B cell (primary cell): Measurements from ENCODE around the gene LIMS2. TPM values are rescaled to one million over a fixed set of nuclear protein-coding genes. Genes with fewer than 3 reads are reported as not detected.

Experiments used
- ATAC-seq: fragments of 200-7000 bp; cut with Tn5 transposase; one replicate; pipeline ENCODE4 v1.10.0; 2021; ENCODE audit warnings: low read depth, mild to moderate bottlenecking, moderate number of reproducible peaks, moderate library complexity
- CTCF ChIA-PET: fragments of 350-600 bp; sonication (Branson Sonifier 250); formaldehyde crosslinking; loops from one replicate; lab custom pipeline; 2021; ENCODE audit warnings: antibody characterized with exemption, inconsistent platforms; lab: Charles Lee
- POLR2A ChIA-PET: fragments of 350-600 bp; sonication (Branson Sonifier 250); formaldehyde crosslinking; loops from one replicate; lab custom pipeline; 2021; ENCODE audit warnings: antibody characterized with exemption; lab: Charles Lee
- DNase-seq: peaks from one replicate; pipeline ENCODE4 v3.0.0; 2013
- H2AFZ ChIP-seq: 2 replicates; pipeline ENCODE4 v1.6.1; 2012; ENCODE audit warnings: mild to moderate bottlenecking, low read depth, low read length; ENCODE audit not compliant: insufficient read depth, poor library complexity, severe bottlenecking
- H3K27ac ChIP-seq, 2 donors: 1 replicate in 1 of 2; 2 replicates in 1 of 2; pipeline ENCODE4 v1.5.1; 2012 to 2013; ENCODE audit warnings: low read length in 2 of 2, mild to moderate bottlenecking in 2 of 2, moderate library complexity in 1 of 2
- H3K27me3 ChIP-seq, 4 experiments: fragments of 200-600 bp in 1 of 4; sonication (generic) in 1 of 4; replicated peaks in 1 of 4; 1 replicate in 2 of 4; 2 replicates in 2 of 4; pipeline versions ENCODE4 v1.6.1 to v1.7.0; 2013 to 2016; ENCODE audit warnings: low read length in 3 of 4, mild to moderate bottlenecking in 2 of 4, mixed read lengths in 1 of 4, moderate library complexity in 1 of 4; ENCODE audit not compliant: insufficient read depth in 4 of 4, control insufficient read depth in 3 of 4; ENCODE audit errors: control extremely low read depth in 1 of 4
- H3K36me3 ChIP-seq, 2 experiments: replicated peaks in 1 of 2; 1 replicate in 1 of 2; 2 replicates in 1 of 2; pipeline versions ENCODE4 v1.6.1 to v1.7.1; 2013; ENCODE audit warnings: low read length in 1 of 2; ENCODE audit not compliant: insufficient read depth in 2 of 2, control insufficient read depth in 1 of 2; ENCODE audit errors: control extremely low read depth in 1 of 2, extremely low read depth in 1 of 2
- H3K4me1 ChIP-seq, 2 donors: fragments of 200-600 bp in 1 of 2; sonication (generic) in 1 of 2; 1 replicate in 1 of 2; 2 replicates in 1 of 2; pipeline versions ENCODE4 v1.5.1 to v1.6.1; 2013 to 2017; ENCODE audit warnings: low read length in 2 of 2; ENCODE audit not compliant: control insufficient read depth in 2 of 2, insufficient read depth in 2 of 2
- H3K4me2 ChIP-seq: replicated peaks from 2 replicates; pipeline ENCODE3; 2012; ENCODE audit warnings: mild to moderate bottlenecking, low read depth, low read length; ENCODE audit not compliant: poor library complexity, severe bottlenecking
- H3K4me3 ChIP-seq, 5 experiments: fragments of 200-600 bp in 1 of 5; sonication (generic) in 1 of 5; 1 replicate in 3 of 5; 2 replicates in 2 of 5; pipeline versions ENCODE4 v1.5.1 to v1.7.0; 2011 to 2016; ENCODE audit warnings: low read length in 4 of 5, mild to moderate bottlenecking in 4 of 5, low read depth in 2 of 5, control low read depth in 1 of 5, moderate library complexity in 1 of 5; ENCODE audit not compliant: insufficient read depth in 1 of 5; ENCODE audit errors: control extremely low read depth in 1 of 5, extremely low read depth in 1 of 5
- H3K79me2 ChIP-seq: fragments of 200-600 bp; sonication (generic); one replicate; pipeline ENCODE4 v1.6.0; 2016; ENCODE audit warnings: low read length; ENCODE audit not compliant: control insufficient read depth, insufficient read depth
- H3K9ac ChIP-seq: fragments of 200-600 bp; sonication (generic); 2 replicates; pipeline ENCODE4 v1.6.1; 2017; ENCODE audit warnings: mild to moderate bottlenecking, low read length, moderate library complexity
- H3K9me3 ChIP-seq, 3 donors: one replicate each; pipeline versions ENCODE4 v1.6.1 to v1.7.1; 2013; ENCODE audit warnings: low read length in 2 of 3; ENCODE audit not compliant: control insufficient read depth in 2 of 3, insufficient read depth in 1 of 3; ENCODE audit errors: control extremely low read depth in 1 of 3
- H4K20me1 ChIP-seq: 2 replicates; pipeline ENCODE4 v1.6.0; 2012; ENCODE audit warnings: mild to moderate bottlenecking, low read length; ENCODE audit not compliant: insufficient read depth, control insufficient read depth, poor library complexity, severe bottlenecking
- H3K27ac Mint-ChIP-seq: one replicate; pipeline ENCODE4 v1.8.0; 2021; ENCODE audit warnings: mixed read lengths
- H3K27me3 Mint-ChIP-seq: one replicate; pipeline ENCODE4 v1.8.0; 2021; ENCODE audit warnings: mixed read lengths
- H3K4me1 Mint-ChIP-seq: one replicate; pipeline ENCODE4 v1.8.0; 2021; ENCODE audit warnings: mixed read lengths
- H3K4me3 Mint-ChIP-seq: one replicate; pipeline ENCODE4 v1.8.0; 2021; ENCODE audit warnings: mixed read lengths
- H3K9me3 Mint-ChIP-seq: one replicate; pipeline ENCODE4 v1.8.0; 2022; ENCODE audit warnings: mixed read lengths; ENCODE audit not compliant: insufficient read depth
- EZH2 ChIP-seq: IDR thresholded peaks from 2 replicates; pipeline ENCODE4 v1.6.1; 2012; ENCODE audit warnings: borderline replicate concordance, low read depth, mild to moderate bottlenecking, moderate library complexity, low read length; ENCODE audit not compliant: insufficient read depth, poor library complexity, severe bottlenecking
- WGBS: methylation state at CpG from one replicate; pipeline ENCODE4 v1.1.5; 2013; ENCODE audit warnings: missing lambda C conversion rate; ENCODE audit not compliant: insufficient coverage; 5-methylcytosine and 5-hydroxymethylcytosine counted together
- intact Hi-C: fragments of 100-400 bp; cut with micrococcal nuclease; formaldehyde crosslinking; loops from one replicate; pipeline ENCODE4 v1.10.0; 2022
- polyA plus RNA-seq: library from polyadenylated mRNA; depleted of rRNA; stranded (reverse); fragments of >200 nt; gene quantifications from 2 replicates; pipeline ENCODE4 v1.2.3, GENCODE V29; 2012
- total RNA-seq, 2 donors: library from RNA; stranded (reverse); fragments of 120-200 nt in 1 of 2; gene quantifications; 1 replicate in 1 of 2; 2 replicates in 1 of 2; pipeline versions ENCODE4 v1.2.3 to v1.2.4, GENCODE V29; 2013 to 2022
- TF ChIP-seq, protein P1 (sequence below): fragments of 200-600 bp; IDR thresholded peaks from one replicate; pipeline ENCODE4 v1.8.0; 2022; ENCODE audit warnings: antibody characterized with exemption, mild to moderate bottlenecking

Gene LIMS2
- total and polyA plus RNA-seq, 2 donors (not counting 1 experiment from before 2014, with no cell fraction given) = 6.7 to 32.2 TPM

DNA sequence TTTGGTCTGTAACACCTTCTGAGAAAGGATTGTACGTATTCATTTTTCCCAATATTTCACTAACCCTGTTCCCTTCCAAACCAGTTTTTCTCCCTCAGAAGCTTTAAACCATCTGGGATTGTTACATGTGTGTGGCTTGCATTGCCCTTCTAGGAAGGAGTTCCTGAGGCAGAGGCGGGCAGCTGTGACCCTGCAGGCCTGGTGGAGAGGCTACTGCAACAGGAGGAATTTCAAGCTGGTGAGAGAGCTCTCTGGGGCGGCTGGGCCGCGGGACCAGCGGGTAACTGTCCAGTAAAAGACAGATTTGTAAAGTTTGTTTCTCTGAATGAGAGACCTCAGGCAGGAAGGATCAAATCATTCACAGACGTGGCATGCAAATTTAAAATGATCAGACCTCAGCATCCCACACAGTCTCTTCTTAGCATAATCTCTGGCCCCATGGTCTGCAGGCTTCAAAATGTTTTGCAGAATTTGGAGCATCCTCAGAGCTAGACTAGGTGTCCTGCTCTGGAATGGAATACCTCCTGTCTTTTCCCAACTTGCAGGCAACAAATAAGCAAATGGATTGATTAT lies 69.6 kb downstream of the LIMS2 start:
- no peak overlapping the region for H3K4me3 ChIP-seq
- H3K9ac ChIP-seq = no peak overlapping the region
- no peak overlapping the region for H3K4me2 ChIP-seq
- H2AFZ ChIP-seq = no peak overlapping the region
- TF ChIP-seq, protein P1, sequence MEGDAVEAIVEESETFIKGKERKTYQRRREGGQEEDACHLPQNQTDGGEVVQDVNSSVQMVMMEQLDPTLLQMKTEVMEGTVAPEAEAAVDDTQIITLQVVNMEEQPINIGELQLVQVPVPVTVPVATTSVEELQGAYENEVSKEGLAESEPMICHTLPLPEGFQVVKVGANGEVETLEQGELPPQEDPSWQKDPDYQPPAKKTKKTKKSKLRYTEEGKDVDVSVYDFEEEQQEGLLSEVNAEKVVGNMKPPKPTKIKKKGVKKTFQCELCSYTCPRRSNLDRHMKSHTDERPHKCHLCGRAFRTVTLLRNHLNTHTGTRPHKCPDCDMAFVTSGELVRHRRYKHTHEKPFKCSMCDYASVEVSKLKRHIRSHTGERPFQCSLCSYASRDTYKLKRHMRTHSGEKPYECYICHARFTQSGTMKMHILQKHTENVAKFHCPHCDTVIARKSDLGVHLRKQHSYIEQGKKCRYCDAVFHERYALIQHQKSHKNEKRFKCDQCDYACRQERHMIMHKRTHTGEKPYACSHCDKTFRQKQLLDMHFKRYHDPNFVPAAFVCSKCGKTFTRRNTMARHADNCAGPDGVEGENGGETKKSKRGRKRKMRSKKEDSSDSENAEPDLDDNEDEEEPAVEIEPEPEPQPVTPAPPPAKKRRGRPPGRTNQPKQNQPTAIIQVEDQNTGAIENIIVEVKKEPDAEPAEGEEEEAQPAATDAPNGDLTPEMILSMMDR = no peak
- TF ChIP-seq EZH2 = no peak
- no peak overlapping the region for H3K4me3 Mint-ChIP-seq
- 64% methylated on average over 6 of the region's 7 CpGs for WGBS
- no peaks in the 10 kb centered on the region for H3K27me3 ChIP-seq
- no peaks in the 10 kb centered on the region for H3K79me2 ChIP-seq
- CTCF ChIA-PET = interaction anchor here (2.6 to 5.8 kb wide), 2 partner anchors 15 to 44 kb away, joined by 16 to 31 read pairs; no protein-coding TSS in a partner anchor
- H3K9me3 ChIP-seq = peaks cover 6 to 10% (median 7%) of the 10 kb centered on the region in 3 donors
- DNase-seq (no peak), ATAC-seq (peak; percentile 33)
- H3K4me1 Mint-ChIP-seq = peaks cover 35% of the 10 kb centered on the region
- no peaks in the 10 kb centered on the region for H3K36me3 ChIP-seq
- no peak overlapping the region for H3K27ac ChIP-seq
- intact Hi-C loops = no loop called here
- POLR2A ChIA-PET = no interaction called here
- peaks cover 5 to 25% of the 10 kb centered on the region in 2 donors for H3K4me1 ChIP-seq
- peaks cover 3% of the 10 kb centered on the region for H3K9me3 Mint-ChIP-seq
- no peak overlapping the region for H3K27ac Mint-ChIP-seq
- H4K20me1 ChIP-seq = no peaks in the 10 kb centered on the region
- no peaks in the 10 kb centered on the region for H3K27me3 Mint-ChIP-seq

DNA sequence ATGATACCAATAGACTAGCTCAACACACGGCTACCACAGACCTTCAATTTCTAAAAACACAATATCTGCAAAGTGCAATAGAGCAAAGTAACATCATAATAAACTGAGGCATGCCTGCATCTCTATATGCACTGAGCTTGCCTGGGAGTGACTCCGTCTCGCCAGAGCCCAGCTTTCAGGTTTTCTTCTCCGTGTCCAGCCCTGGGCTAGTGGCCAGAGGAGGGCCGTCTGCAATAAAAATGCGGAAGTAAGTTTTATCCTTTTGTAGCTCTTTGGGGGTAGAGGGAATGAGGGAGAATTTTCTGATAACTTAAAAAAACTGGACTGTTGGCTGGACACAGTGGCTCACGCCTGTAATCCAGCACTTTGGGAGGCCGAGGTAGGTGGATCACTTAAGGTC lies 70.3 kb downstream of the LIMS2 start:
- WGBS = 93% methylated on average over 6 of the region's 8 CpGs
- no peak for TF ChIP-seq EZH2
- TF ChIP-seq, protein P1 = no peak
- Mint-ChIP-seq H3K4me1 (peaks cover 33% of the 10 kb centered on the region), H3K27me3 (no peaks in the 10 kb centered on the region), H3K27ac (no peak overlapping the region), H3K9me3 (peaks cover 3% of the 10 kb centered on the region), H3K4me3 (no peak overlapping the region)
- intact Hi-C loops = no loop called here
- Histone ChIP-seq H2AFZ (no peak overlapping the region), H3K9ac (no peak overlapping the region), H3K4me3 (no peak overlapping the region), H3K27me3 (no peaks in the 10 kb centered on the region), H3K4me1 (peaks cover 5 to 25% of the 10 kb centered on the region in 2 donors), H3K36me3 (no peaks in the 10 kb centered on the region), H3K9me3 (peaks cover 6 to 7% (median 7%) of the 10 kb centered on the region in 3 donors), H3K4me2 (no peak overlapping the region), H3K27ac (no peak overlapping the region), H3K79me2 (no peaks in the 10 kb centered on the region), H4K20me1 (no peaks in the 10 kb centered on the region)
- no peak for DNase-seq
- ChIA-PET POLR2A (no interaction called here), CTCF (interaction anchor here (1.2 to 5.8 kb wide), 3 partner anchors 14 to 45 kb away, joined by 3 to 31 read pairs (median 16); no protein-coding TSS in a partner anchor)
- ATAC-seq = no peak
